RCC 7860 (cell line): ENCODE data around the gene ZFHX3.

ENCODE experiments used
- DNase-seq: peaks from one replicate; pipeline ENCODE4 v3.0.0-alpha.2; 2015; ENCODE audit warnings: low spot score
- FAIRE-seq: peaks from 2 replicates; lab custom pipeline; 2012; peaks lifted over from hg19 to GRCh38; lab: Jason Lieb, UNC

ZFHX3 gene

GRCh38 chr16:72937916-72938794 lies 109.8 kb downstream of the ZFHX3 start:
- DNase-seq: no peak
- no peak for FAIRE-seq

GRCh38 chr16:72937360-72937759 lies 110.6 kb downstream of the ZFHX3 start:
- no peak for FAIRE-seq
- no peak for DNase-seq

- FAIRE-seq: no peak
- no peak for DNase-seq
Observed at GRCh38 chr16:72936408-72936807, 111.5 kb downstream of the ZFHX3 start.

GRCh38 chr16:72935896-72936295 lies 112.0 kb downstream of the ZFHX3 start:
- FAIRE-seq (no peak), DNase-seq (no peak)

- DNase-seq (no peak), FAIRE-seq (no peak)
Observed at GRCh38 chr16:72934636-72935403, 113.1 kb downstream of the ZFHX3 start.

- FAIRE-seq: no peak
- no peak for DNase-seq
Observed at GRCh38 chr16:72932677-72933335, 115.1 kb downstream of the ZFHX3 start.

- DNase-seq (no peak), FAIRE-seq (no peak)
Observed at GRCh38 chr16:72932050-72932449, 115.9 kb downstream of the ZFHX3 start.

- DNase-seq (no peak), FAIRE-seq (no peak)
Observed at GRCh38 chr16:72930396-72930795, 117.5 kb downstream of the ZFHX3 start.

GRCh38 chr16:72928090-72928981 lies 119.6 kb downstream of the ZFHX3 start:
- DNase-seq (no peak), FAIRE-seq (no peak)

GRCh38 chr16:72927199-72928089 lies 120.5 kb downstream of the ZFHX3 start:
- DNase-seq (peak; percentile 79), FAIRE-seq (no peak)

GRCh38 chr16:72926177-72927070 lies 121.5 kb downstream of the ZFHX3 start:
- FAIRE-seq (no peak), DNase-seq (no peak)

- no peak for FAIRE-seq
- no peak for DNase-seq
Observed at GRCh38 chr16:72925631-72925979, 122.3 kb downstream of the ZFHX3 start.

GRCh38 chr16:72924927-72925630 lies 122.8 kb downstream of the ZFHX3 start:
- DNase-seq (no peak), FAIRE-seq (no peak)

GRCh38 chr16:72924537-72924926 lies 123.4 kb downstream of the ZFHX3 start:
- FAIRE-seq: no peak
- DNase-seq: no peak

GRCh38 chr16:72923757-72924156 lies 124.2 kb downstream of the ZFHX3 start:
- no peak for FAIRE-seq
- DNase-seq: no peak

GRCh38 chr16:72922714-72923113 lies 125.2 kb downstream of the ZFHX3 start:
- FAIRE-seq (no peak), DNase-seq (no peak)

- FAIRE-seq: no peak
- no peak for DNase-seq
Observed at GRCh38 chr16:72921620-72922019, 126.3 kb downstream of the ZFHX3 start.

GRCh38 chr16:72921106-72921505 lies 126.8 kb downstream of the ZFHX3 start:
- no peak for FAIRE-seq
- no peak for DNase-seq
